B cell (primary cell): ENCODE results near the gene RAB12.

Experiments used
- CTCF ChIP-seq: fragments of 200-600 bp; IDR thresholded peaks from one replicate; pipeline ENCODE4 v1.8.0; 2022; ENCODE audit warnings: antibody characterized with exemption, mild to moderate bottlenecking
- EZH2 ChIP-seq: IDR thresholded peaks from 2 replicates; pipeline ENCODE4 v1.6.1; 2012; ENCODE audit warnings: borderline replicate concordance, low read depth, mild to moderate bottlenecking, moderate library complexity, low read length; ENCODE audit not compliant: insufficient read depth, poor library complexity, severe bottlenecking

- TF ChIP-seq CTCF: no peak
- TF ChIP-seq EZH2: no peak
Observed at GRCh38 chr18:8657050-8657820, 48.0 kb downstream of the RAB12 start.
